HEK293T (cell line): ENCODE data around the gene ADIPOQ.
"Not testable (repeated sequence)": the region's sequence is repeated elsewhere in the genome, so short reads cannot be mapped to it uniquely, and the experiment has no call there.

Experiments used
- CTCF ChIA-PET: fragments of 350-600 bp; formaldehyde crosslinking; extraction: SDS; loops from one replicate; lab custom pipeline; 2021; ENCODE audit warnings: antibody characterized with exemption, inconsistent platforms; lab: Yijun Ruan, JAX
- POLR2A ChIA-PET: fragments of 350-600 bp; formaldehyde crosslinking; extraction: SDS; loops from one replicate; lab custom pipeline; 2020; ENCODE audit warnings: antibody characterized with exemption, inconsistent platforms; lab: Yijun Ruan, JAX
- DNase-seq: peaks from one replicate; pipeline ENCODE4 v3.0.0; 2012; ENCODE audit warnings: mixed read lengths; ENCODE audit errors: extremely low spot score
- ARNT ChIP-seq: fragments of 450-650 bp; IDR thresholded peaks from 2 replicates; pipeline ENCODE4 v1.6.1; 2017; ENCODE audit warnings: mild to moderate bottlenecking
- BHLHE40 ChIP-seq: fragments of 450-650 bp; IDR thresholded peaks from 2 replicates; pipeline ENCODE4 v1.6.1; 2016; ENCODE audit warnings: mild to moderate bottlenecking, moderate library complexity, borderline replicate concordance
- CTBP1 ChIP-seq: fragments of 450-650 bp; IDR thresholded peaks from 2 replicates; pipeline ENCODE4 v1.6.1; 2016; ENCODE audit warnings: borderline replicate concordance
- ELF4 ChIP-seq: fragments of 450-650 bp; IDR thresholded peaks from 2 replicates; pipeline ENCODE4 v1.6.1; 2017; ENCODE audit warnings: antibody characterized with exemption
- FOXA1 ChIP-seq: fragments of 450-650 bp; IDR thresholded peaks from 2 replicates; pipeline ENCODE4 v1.6.1; 2016; ENCODE audit warnings: mild to moderate bottlenecking
- FOXK2 ChIP-seq: fragments of 450-650 bp; IDR thresholded peaks from 2 replicates; pipeline ENCODE4 v1.6.1; 2016; ENCODE audit warnings: mild to moderate bottlenecking
- FOXM1 ChIP-seq: fragments of 450-650 bp; IDR thresholded peaks from 2 replicates; pipeline ENCODE4 v1.6.1; 2017; ENCODE audit warnings: mild to moderate bottlenecking, borderline replicate concordance
- HDGF ChIP-seq: fragments of 450-650 bp; IDR thresholded peaks from 2 replicates; pipeline ENCODE4 v1.6.1; 2017; ENCODE audit warnings: antibody characterized with exemption, borderline replicate concordance
- L3MBTL2 ChIP-seq: fragments of 450-650 bp; conservative IDR thresholded peaks from 2 replicates; pipeline ENCODE4 v1.6.1; 2016; ENCODE audit warnings: mild to moderate bottlenecking
- LEF1 ChIP-seq: fragments of 450-650 bp; IDR thresholded peaks from 2 replicates; pipeline ENCODE4 v1.6.1; 2017; ENCODE audit warnings: mild to moderate bottlenecking, borderline replicate concordance
- NFRKB ChIP-seq: fragments of 450-650 bp; IDR thresholded peaks from 2 replicates; pipeline ENCODE4 v1.6.1; 2016; ENCODE audit warnings: mild to moderate bottlenecking, moderate library complexity
- SP1 ChIP-seq: fragments of 450-650 bp; IDR thresholded peaks from 2 replicates; pipeline ENCODE4 v1.6.1; 2017
- SUZ12 ChIP-seq: fragments of 450-650 bp; IDR thresholded peaks from 2 replicates; pipeline ENCODE4 v1.6.1; 2016; ENCODE audit warnings: mild to moderate bottlenecking
- TARDBP ChIP-seq: fragments of 450-650 bp; IDR thresholded peaks from 2 replicates; pipeline ENCODE4 v1.6.1; 2016
- ZNF384 ChIP-seq: fragments of 450-650 bp; IDR thresholded peaks from 2 replicates; pipeline ENCODE4 v1.6.1; 2016
- TF ChIP-seq, protein P1 (sequence below): fragments of 450-650 bp; IDR thresholded peaks from 2 replicates; pipeline ENCODE4 v1.6.1; 2016

ADIPOQ gene

GRCh38 chr3:186842426-186843038, at the start of gene ADIPOQ:
TSS of gene ADIPOQ (plus strand) at chr3:186842710. CDS start at chr3:186853059, 10,349 bp downstream.
- POLR2A ChIA-PET = no interaction called here
- CTCF ChIA-PET = no interaction called here
- DNase-seq = no peak
- no peak for TF ChIP-seq NFRKB
- no peak for TF ChIP-seq BHLHE40
- TF ChIP-seq FOXK2 = no peak
- no peak for TF ChIP-seq SUZ12
- no peak for TF ChIP-seq ARNT
- no peak for TF ChIP-seq ELF4
- no peak for TF ChIP-seq L3MBTL2
- no peak for TF ChIP-seq FOXA1
- TF ChIP-seq FOXM1 = no peak
- TF ChIP-seq, protein P1, sequence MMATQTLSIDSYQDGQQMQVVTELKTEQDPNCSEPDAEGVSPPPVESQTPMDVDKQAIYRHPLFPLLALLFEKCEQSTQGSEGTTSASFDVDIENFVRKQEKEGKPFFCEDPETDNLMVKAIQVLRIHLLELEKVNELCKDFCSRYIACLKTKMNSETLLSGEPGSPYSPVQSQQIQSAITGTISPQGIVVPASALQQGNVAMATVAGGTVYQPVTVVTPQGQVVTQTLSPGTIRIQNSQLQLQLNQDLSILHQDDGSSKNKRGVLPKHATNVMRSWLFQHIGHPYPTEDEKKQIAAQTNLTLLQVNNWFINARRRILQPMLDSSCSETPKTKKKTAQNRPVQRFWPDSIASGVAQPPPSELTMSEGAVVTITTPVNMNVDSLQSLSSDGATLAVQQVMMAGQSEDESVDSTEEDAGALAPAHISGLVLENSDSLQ = no peak
- no peak for TF ChIP-seq TARDBP
- TF ChIP-seq HDGF = no peak
- no peak for TF ChIP-seq SP1
- TF ChIP-seq LEF1 = no peak

- no peak for DNase-seq
Measured at GRCh38 chr3:186798239-186798874, 44.2 kb upstream of the ADIPOQ start.

GRCh38 chr3:186800285-186800684, 42.2 kb upstream of the ADIPOQ start:
- ChIA-PET CTCF (no interaction called here), POLR2A (interaction anchor here (0.7 kb wide), 1 partner anchor 17 kb away, joined by 3 read pairs; the partner anchor contains the start of gene EIF4A2)
- DNase-seq = no peak
- no peak for TF ChIP-seq SP1
- TF ChIP-seq HDGF = no peak
- TF ChIP-seq LEF1 = no peak
- TF ChIP-seq TARDBP = no peak
- TF ChIP-seq FOXM1 = no peak
- TF ChIP-seq L3MBTL2 = no peak
- no peak for TF ChIP-seq CTBP1
- no peak for TF ChIP-seq ARNT
- TF ChIP-seq NFRKB = no peak
- TF ChIP-seq BHLHE40 = no peak
- TF ChIP-seq ZNF384 = no peak
- TF ChIP-seq, protein P1 = no peak
- TF ChIP-seq SUZ12 = no peak
- TF ChIP-seq FOXA1 = no peak
- TF ChIP-seq ELF4 = no peak
- no peak for TF ChIP-seq FOXK2

More at GRCh38 chr3:186798239-186798874, 44.2 kb upstream of the ADIPOQ start:
- CTCF ChIA-PET = interaction anchor here (0.9 kb wide), 1 partner anchor 182 kb away, joined by 3 read pairs; no protein-coding TSS in a partner anchor
- POLR2A ChIA-PET = interaction anchor here (1.3 kb wide), 1 partner anchor 15 kb away, joined by 4 read pairs; the partner anchor contains the start of gene EIF4A2
- TF ChIP-seq NFRKB (no peak), FOXA1 (no peak), FOXK2 (no peak), TARDBP (no peak), SUZ12 (no peak), CTBP1 (no peak), L3MBTL2 (no peak)
- TF ChIP-seq, protein P1 = no peak

- CTCF ChIA-PET = no interaction called here
- TF ChIP-seq ARNT = no peak
- no peak for TF ChIP-seq FOXA1
- no peak for TF ChIP-seq FOXM1
- TF ChIP-seq TARDBP = no peak
- TF ChIP-seq BHLHE40 = no peak
- no peak for TF ChIP-seq ZNF384
- TF ChIP-seq SP1 = no peak
- TF ChIP-seq NFRKB = no peak
- TF ChIP-seq FOXK2 = no peak
- TF ChIP-seq, protein P1 = no peak
- TF ChIP-seq ELF4 = no peak
- TF ChIP-seq CTBP1 = no peak
- no peak for TF ChIP-seq L3MBTL2
- TF ChIP-seq HDGF = no peak
- no peak for TF ChIP-seq SUZ12
- TF ChIP-seq LEF1 = no peak
- DNase-seq = no peak
- POLR2A ChIA-PET = interaction anchor here (1.3 kb wide), 1 partner anchor 19 kb away, joined by 6 read pairs; no protein-coding TSS in a partner anchor
Measured at GRCh38 chr3:186802701-186803100, 39.8 kb upstream of the ADIPOQ start.

- CTCF ChIA-PET, POLR2A ChIA-PET, DNase-seq: not testable (repeated sequence)
Measured at GRCh38 chr3:186803447-186803846, 39.1 kb upstream of the ADIPOQ start.
